22Rv1 (cell line): Measurements from ENCODE around the gene RUFY2.

Experiments used
- CTCF ChIP-seq: fragments of 450-650 bp; IDR thresholded peaks from 2 replicates; pipeline ENCODE4 v1.5.1; 2017; ENCODE audit warnings: mild to moderate bottlenecking
- ZFX ChIP-seq: fragments of 450-650 bp; IDR thresholded peaks from 2 replicates; pipeline ENCODE4 v1.6.1; 2017; ENCODE audit warnings: antibody characterized with exemption, borderline replicate concordance

GRCh38 chr10:68342909-68343516 is 64.1 kb downstream of the RUFY2 start:
- no peak for TF ChIP-seq CTCF
- no peak for TF ChIP-seq ZFX
